Measurements from ENCODE around the gene SMURF2. TPM values are rescaled to one million over a fixed set of nuclear protein-coding genes. Genes with fewer than 3 reads are reported as not detected.

Gene SMURF2
- total and polyA plus RNA-seq, 10 of the 15 experiments (the other 5 are each of a cell fraction or from before 2014, with no cell fraction given): 2.8 to 13.4 (median 7.5) TPM

DNA sequence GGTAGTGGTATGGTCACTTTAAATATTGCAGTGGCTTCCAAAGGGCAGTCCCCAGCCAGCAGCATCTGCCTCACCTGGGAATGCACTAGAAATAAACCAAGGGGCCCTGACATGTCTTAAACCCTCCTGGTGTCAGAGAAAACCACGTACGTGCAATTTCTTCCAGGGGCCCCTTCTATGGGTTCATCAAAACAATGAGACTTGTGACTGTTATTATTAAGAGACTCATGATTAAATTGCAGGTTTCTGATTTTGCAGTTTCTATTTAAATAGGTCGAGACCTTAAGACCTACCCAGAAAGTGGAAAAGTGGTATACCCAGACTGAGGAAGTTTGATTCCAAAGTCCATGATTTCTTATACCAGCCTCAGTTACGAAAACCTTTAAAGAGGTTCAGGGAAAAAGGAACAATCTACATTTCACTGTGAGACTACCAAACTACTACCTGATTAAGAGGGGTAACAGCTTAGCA, 164.5 kb downstream of the SMURF2 start:
- BruUV-seq (replicated peaks): no TSS peak
- Histone ChIP-seq H3K36me3 (ENCODE audit: control insufficient read depth in 2 of 2, insufficient read depth in 2 of 2, low read length in 1 of 2) (peaks cover 13 to 30% of the 10 kb centered on the region in 2 experiments), H3K9ac (ENCODE audit: control insufficient read depth, insufficient read depth, low read length) (peak overlapping the region; percentile 67), H3K4me1 (ENCODE audit: control insufficient read depth, insufficient read depth, low read length) (peaks cover 11% of the 10 kb centered on the region; the same call in 1 of the 2 replicates), H3K79me2 (ENCODE audit: control insufficient read depth, insufficient read depth, low read length) (peaks cover 55% of the 10 kb centered on the region), H3K4me2 (ENCODE audit: control insufficient read depth, insufficient read depth) (peak overlapping the region; percentile 94), H4K20me1 (ENCODE audit: control insufficient read depth, insufficient read depth) (peaks cover 4% of the 10 kb centered on the region), H3K9me3 (replicated peaks; ENCODE audit: control insufficient read depth, insufficient read depth, low read length) (no peaks in the 10 kb centered on the region), H2AFZ (ENCODE audit: control insufficient read depth, low read depth, low read length) (no peak overlapping the region), H3K27me3 (replicated peaks in 1 of 2; ENCODE audit: control insufficient read depth in 2 of 2, insufficient read depth in 2 of 2, low read length in 1 of 2) (no peaks in the 10 kb centered on the region), H3K4me3 (peak overlapping the region; percentile 88), H3K27ac (ENCODE audit: control insufficient read depth, insufficient read depth) (peak overlapping the region; percentile 85)
- WGBS (ENCODE audit: insufficient coverage, insufficient replicate concordance, low lambda C conversion rate, missing lambda C conversion rate): 32% methylated on average over 4 of the region's 4 CpGs
- TF ChIP-seq, protein P1, sequence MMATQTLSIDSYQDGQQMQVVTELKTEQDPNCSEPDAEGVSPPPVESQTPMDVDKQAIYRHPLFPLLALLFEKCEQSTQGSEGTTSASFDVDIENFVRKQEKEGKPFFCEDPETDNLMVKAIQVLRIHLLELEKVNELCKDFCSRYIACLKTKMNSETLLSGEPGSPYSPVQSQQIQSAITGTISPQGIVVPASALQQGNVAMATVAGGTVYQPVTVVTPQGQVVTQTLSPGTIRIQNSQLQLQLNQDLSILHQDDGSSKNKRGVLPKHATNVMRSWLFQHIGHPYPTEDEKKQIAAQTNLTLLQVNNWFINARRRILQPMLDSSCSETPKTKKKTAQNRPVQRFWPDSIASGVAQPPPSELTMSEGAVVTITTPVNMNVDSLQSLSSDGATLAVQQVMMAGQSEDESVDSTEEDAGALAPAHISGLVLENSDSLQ (IDR thresholded peaks at IDR 0.05): no peak
- TF ChIP-seq GATAD2B (conservative IDR thresholded peaks at IDR 0.05; ENCODE audit: low read depth) (0 out of 2 replicates have a peak, but pooled peaks have one; percentile 4), PAX8 (IDR thresholded peaks at IDR 0.05) (0 out of 2 replicates have a peak, but pooled peaks have one; percentile 8), POLR2AphosphoS5 (IDR thresholded peaks at IDR 0.05; ENCODE audit: low read length) (no peak), POU2F2 (IDR thresholded peaks at IDR 0.05; ENCODE audit: borderline replicate concordance, low read depth, low read length) (peak; percentile 28; the same call in 1 of the 3 replicates), FOXM1 (IDR thresholded peaks at IDR 0.05; ENCODE audit: low read depth, low read length) (0 out of 2 replicates have a peak, but pooled peaks have one; percentile 11), HDGF (IDR thresholded peaks at IDR 0.05) (0 out of 2 replicates have a peak, but pooled peaks have one; percentile 1), MTA3 (IDR thresholded peaks at IDR 0.05; ENCODE audit: borderline replicate concordance, low read length) (peak; percentile 22)
- CTCF ChIA-PET: interaction anchor here (0.9 to 17.7 kb wide), 8 partner anchors 7 to 151 kb away, joined by 3 to 350 read pairs (median 9); partner anchors contain the start of genes CEP95 and DDX5
- SMC1A ChIA-PET (ENCODE audit: uncharacterized antibody, unreplicated experiment): interaction anchor here (1.3 to 6.6 kb wide), 8 partner anchors 8 to 195 kb away, joined by 3 to 70 read pairs (median 6); partner anchors contain the start of genes CEP95 and DDX5
- in situ Hi-C loops (cut with MboI) (no loop called here), intact Hi-C loops (cut with micrococcal nuclease; ENCODE audit: unreplicated experiment) (loop anchor here (1.0 kb wide), 1 partner anchor 8 kb away; no protein-coding TSS in a partner anchor)
- POLR2A ChIA-PET: interaction anchor here (0.6 to 2.4 kb wide), 5 partner anchors 8 to 351 kb away, joined by 3 to 64 read pairs (median 7); partner anchors contain the start of genes CEP95 and DDX5
- FAIRE-seq (no peak), ATAC-seq (no peak), DNase-seq (ENCODE audit: low read depth, low spot score) (no peak)
- RAD21 ChIA-PET (ENCODE audit: unreplicated experiment): interaction anchor here (1.5 to 9.9 kb wide), 4 partner anchors 7 to 152 kb away, joined by 6 to 174 read pairs (median 10); partner anchors contain the start of gene CEP95
